GM12892 (cell line): Measurements from ENCODE around the gene ACOT13.
"Not testable (repeated sequence)": the region's sequence is repeated elsewhere in the genome, so short reads cannot be mapped to it uniquely, and the experiment has no call there.

ENCODE experiments used
- POLR2A ChIP-seq: IDR thresholded peaks from 2 replicates; pipeline ENCODE4 v1.6.1; 2011; ENCODE audit warnings: low read depth, low read length, control low read depth
- TAF1 ChIP-seq: IDR thresholded peaks from 2 replicates; pipeline ENCODE4 v1.6.1; 2011; ENCODE audit warnings: low read depth, mild to moderate bottlenecking, control low read depth, low read length, borderline replicate concordance

- not testable (repeated sequence) for TF ChIP-seq POLR2A, TAF1
These were observed 64.7 kb downstream of the ACOT13 start for GRCh38 chr6:24731456-24732134.
